Measurements from ENCODE around the gene PDE1A. TPM values are rescaled to one million over a fixed set of nuclear protein-coding genes. Genes with fewer than 3 reads are reported as not detected.

PDE1A gene
- total RNA-seq, 1 donor from 2014 or later, result 14.5 TPM

DNA sequence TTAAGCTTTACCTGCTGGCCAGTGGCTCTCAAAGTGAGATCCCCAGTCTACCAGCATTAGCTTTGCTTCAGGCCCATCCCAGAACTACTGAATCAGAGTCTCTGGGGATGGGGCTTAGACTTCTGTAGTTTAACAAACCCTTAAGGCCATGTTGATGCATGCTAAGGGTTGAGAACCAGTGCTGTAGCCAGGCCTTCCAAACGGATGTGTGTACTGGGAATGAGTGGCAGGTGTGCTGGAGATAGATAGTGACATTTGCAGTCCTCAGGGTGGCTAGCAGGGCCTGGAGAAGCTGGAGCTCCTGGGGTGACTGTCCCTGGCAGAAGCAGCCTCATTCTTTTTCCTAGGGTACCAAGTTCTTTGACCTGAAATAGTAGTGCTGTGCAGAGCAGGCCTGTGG, 292.6 kb downstream of the PDE1A start:
- Histone ChIP-seq H3K4me1 (peaks cover 1% of the 10 kb centered on the region), H3K36me3 (no peaks in the 10 kb centered on the region), H3K27ac (no peak overlapping the region), H3K27me3 (no peaks in the 10 kb centered on the region), H3K4me3 (no peak overlapping the region), H3K9me3 (no peaks in the 10 kb centered on the region)
- DNase-seq (ENCODE audit: extremely low spot score in 2 of 2), result no peak
- intact Hi-C loops (cut with DNase I), result no loop called here
- no peak for TF ChIP-seq POLR2AphosphoS5 (IDR thresholded peaks at IDR 0.05; ENCODE audit: insufficient read depth in 1 of 2, low read depth in 1 of 2)
- TF ChIP-seq, protein P1, sequence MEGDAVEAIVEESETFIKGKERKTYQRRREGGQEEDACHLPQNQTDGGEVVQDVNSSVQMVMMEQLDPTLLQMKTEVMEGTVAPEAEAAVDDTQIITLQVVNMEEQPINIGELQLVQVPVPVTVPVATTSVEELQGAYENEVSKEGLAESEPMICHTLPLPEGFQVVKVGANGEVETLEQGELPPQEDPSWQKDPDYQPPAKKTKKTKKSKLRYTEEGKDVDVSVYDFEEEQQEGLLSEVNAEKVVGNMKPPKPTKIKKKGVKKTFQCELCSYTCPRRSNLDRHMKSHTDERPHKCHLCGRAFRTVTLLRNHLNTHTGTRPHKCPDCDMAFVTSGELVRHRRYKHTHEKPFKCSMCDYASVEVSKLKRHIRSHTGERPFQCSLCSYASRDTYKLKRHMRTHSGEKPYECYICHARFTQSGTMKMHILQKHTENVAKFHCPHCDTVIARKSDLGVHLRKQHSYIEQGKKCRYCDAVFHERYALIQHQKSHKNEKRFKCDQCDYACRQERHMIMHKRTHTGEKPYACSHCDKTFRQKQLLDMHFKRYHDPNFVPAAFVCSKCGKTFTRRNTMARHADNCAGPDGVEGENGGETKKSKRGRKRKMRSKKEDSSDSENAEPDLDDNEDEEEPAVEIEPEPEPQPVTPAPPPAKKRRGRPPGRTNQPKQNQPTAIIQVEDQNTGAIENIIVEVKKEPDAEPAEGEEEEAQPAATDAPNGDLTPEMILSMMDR (IDR thresholded peaks at IDR 0.05), result no peak
- no peak for TF ChIP-seq POLR2A (IDR thresholded peaks at IDR 0.05)

DNA sequence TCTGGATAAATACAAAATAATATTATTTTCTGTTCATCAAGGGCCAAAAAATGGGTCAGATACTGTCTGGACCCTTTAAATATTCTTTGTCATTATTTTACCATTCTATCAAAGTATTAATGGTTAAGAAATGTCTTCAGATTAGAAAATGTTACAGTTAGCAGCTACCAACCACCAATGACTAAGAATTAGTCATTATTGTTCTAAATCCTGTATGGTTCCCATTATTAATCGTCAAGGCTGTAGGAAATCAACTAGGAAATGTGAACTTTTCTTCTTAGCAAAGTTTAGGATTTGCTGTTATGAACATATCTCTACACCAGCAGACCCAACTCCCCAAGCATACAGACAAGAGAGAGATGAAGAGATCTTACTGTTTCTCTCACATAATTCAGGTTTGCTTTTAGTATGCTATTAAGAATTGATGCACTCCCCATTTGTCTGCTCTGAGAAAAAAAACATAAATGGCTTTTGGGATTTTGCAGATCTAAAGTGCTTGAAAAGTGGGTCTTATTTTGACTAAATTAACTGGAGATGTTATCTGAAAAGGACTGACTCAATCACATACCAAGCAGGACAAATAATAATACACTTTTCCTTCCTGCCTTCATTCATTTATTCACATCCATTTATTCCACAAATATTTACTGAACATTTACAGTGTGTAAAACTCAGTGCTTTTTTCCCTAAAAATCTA, 293.5 kb downstream of the PDE1A start:
- Histone ChIP-seq H3K36me3 (no peaks in the 10 kb centered on the region), H3K4me3 (no peak overlapping the region), H3K4me1 (peaks cover 10% of the 10 kb centered on the region), H3K27ac (no peak overlapping the region), H3K27me3 (no peaks in the 10 kb centered on the region), H3K9me3 (no peaks in the 10 kb centered on the region)
- DNase-seq (ENCODE audit: extremely low spot score in 2 of 2), result no peak
- TF ChIP-seq, protein P1 (IDR thresholded peaks at IDR 0.05), result no peak
- TF ChIP-seq POLR2A (IDR thresholded peaks at IDR 0.05) (no peak), POLR2AphosphoS5 (IDR thresholded peaks at IDR 0.05; ENCODE audit: insufficient read depth in 1 of 2, low read depth in 1 of 2) (no peak)
- intact Hi-C loops (cut with DNase I), result no loop called here

DNA sequence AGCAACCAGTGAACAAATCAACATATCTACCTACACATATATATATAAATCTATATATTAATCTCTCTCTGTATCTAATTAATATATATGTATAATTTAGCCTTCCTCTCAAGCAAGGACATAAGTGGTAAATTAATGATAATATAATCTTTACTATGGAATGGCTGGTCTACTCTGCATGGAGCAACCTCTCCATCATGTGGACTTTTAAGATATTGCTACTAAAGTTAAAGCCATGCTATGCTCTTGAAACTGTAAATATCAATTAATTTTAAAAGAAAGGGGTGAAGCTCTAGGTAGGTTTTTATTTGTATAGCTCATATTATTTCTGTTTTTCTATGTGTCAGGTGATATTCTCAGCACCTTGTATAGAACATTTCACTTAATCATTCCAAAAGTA, 294.2 kb downstream of the PDE1A start:
- H3K9me3 ChIP-seq, result no peaks in the 10 kb centered on the region
- no peak overlapping the region for H3K4me3 ChIP-seq
- no peaks in the 10 kb centered on the region for H3K36me3 ChIP-seq
- intact Hi-C loops (cut with DNase I), result no loop called here
- DNase-seq (ENCODE audit: extremely low spot score in 2 of 2), result no peak
- no peaks in the 10 kb centered on the region for H3K27me3 ChIP-seq
- H3K4me1 ChIP-seq, result peaks cover 10% of the 10 kb centered on the region
- TF ChIP-seq, protein P1 (IDR thresholded peaks at IDR 0.05), result no peak
- TF ChIP-seq POLR2A (IDR thresholded peaks at IDR 0.05) (no peak), POLR2AphosphoS5 (IDR thresholded peaks at IDR 0.05; ENCODE audit: insufficient read depth in 1 of 2, low read depth in 1 of 2) (no peak)
- H3K27ac ChIP-seq, result no peak overlapping the region

DNA sequence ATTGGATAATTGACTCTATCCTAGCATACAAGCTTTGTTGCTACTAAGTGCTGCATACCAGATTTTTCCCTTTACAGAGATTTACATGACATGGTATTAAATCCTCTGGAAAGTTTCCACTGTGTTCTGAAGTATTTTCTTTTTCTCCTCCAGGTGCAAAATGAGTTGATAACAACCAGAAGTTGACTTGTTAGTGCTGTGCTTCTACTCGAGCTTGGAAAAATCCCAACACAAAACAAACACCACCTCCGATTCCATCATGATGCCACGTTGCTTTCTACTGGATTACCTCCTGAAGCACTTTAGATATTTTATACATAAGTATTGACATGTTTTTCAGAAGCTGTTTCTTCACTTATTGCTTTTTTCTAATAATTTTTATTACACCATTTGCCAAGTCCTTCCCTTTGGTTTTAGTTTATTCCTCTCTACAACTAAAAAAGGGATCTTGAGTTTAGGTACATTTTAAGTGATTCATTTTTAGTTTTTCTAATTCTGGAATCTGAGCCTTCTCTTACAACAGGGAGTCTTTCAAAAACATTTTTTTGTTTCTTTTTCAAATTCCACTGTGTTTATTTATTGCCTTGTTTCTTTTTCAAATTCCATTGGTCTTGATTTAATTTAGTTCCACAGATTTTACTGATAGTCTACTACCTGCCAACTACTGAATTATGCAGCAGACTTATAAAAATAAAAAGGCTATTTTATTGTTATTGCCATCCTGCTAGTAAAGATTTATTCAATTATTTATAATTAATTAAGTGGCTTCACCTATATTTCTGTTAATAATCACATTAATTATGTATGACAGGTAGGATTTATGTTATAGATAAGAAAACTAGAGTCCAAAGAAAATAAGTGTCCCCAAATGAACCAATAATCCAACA, 297.8 kb downstream of the PDE1A start:
- Histone ChIP-seq H3K9me3 (no peaks in the 10 kb centered on the region), H3K4me1 (peaks cover 10% of the 10 kb centered on the region), H3K27me3 (no peaks in the 10 kb centered on the region), H3K36me3 (no peaks in the 10 kb centered on the region), H3K27ac (no peak overlapping the region), H3K4me3 (no peak overlapping the region)
- intact Hi-C loops (cut with DNase I), result loop anchor here (2.0 kb wide), 1 partner anchor 38 kb away; no protein-coding TSS in a partner anchor
- no peak for DNase-seq (ENCODE audit: extremely low spot score in 2 of 2)
- TF ChIP-seq POLR2AphosphoS5 (IDR thresholded peaks at IDR 0.05; ENCODE audit: insufficient read depth in 1 of 2, low read depth in 1 of 2) (no peak), POLR2A (IDR thresholded peaks at IDR 0.05) (no peak)
- TF ChIP-seq, protein P1 (IDR thresholded peaks at IDR 0.05), result no peak
